Endothelial cell of umbilical vein (primary cell): ENCODE data around the gene PTN. TPM values are rescaled to one million over a fixed set of nuclear protein-coding genes. Genes with fewer than 3 reads are reported as not detected.

Source experiments
- BruUV-seq: library from RNA; stranded (reverse); fragments of 400-500 nt; replicated peaks from 2 replicates; lab custom pipeline; 2021; lab: Mats Ljungman, UMichigan
- CTCF ChIA-PET: fragments of 300-600, 350-600 bp; sonication (Branson Sonifier 250); formaldehyde crosslinking; loops from one replicate; lab custom pipeline; 2021; ENCODE audit warnings: antibody characterized with exemption, inconsistent platforms; lab: Charles Lee
- POLR2A ChIA-PET: fragments of 300-600, 350-600 bp; sonication (Branson Sonifier 250); formaldehyde crosslinking; loops from one replicate; lab custom pipeline; 2021; ENCODE audit warnings: antibody characterized with exemption, inconsistent platforms; lab: Charles Lee
- DNase-seq: peaks from one replicate; pipeline ENCODE4 v3.0.0-alpha.2; 2011; ENCODE audit warnings: low read depth, low spot score
- FAIRE-seq: peaks from 2 replicates; lab custom pipeline; 2011; peaks lifted over from hg19 to GRCh38; lab: Jason Lieb, UNC
- H2AFZ ChIP-seq: 2 replicates; pipeline ENCODE4 v1.6.0; 2012; ENCODE audit warnings: low read depth, low read length, control low read depth, inconsistent platforms
- H3K27ac ChIP-seq: 2 replicates; pipeline ENCODE4 v1.5.1; 2011; ENCODE audit warnings: low read depth, mild to moderate bottlenecking, control low read depth, low read length, moderate library complexity; ENCODE audit not compliant: insufficient read depth
- H3K27me3 ChIP-seq, 2 experiments: 2 replicates each; pipeline versions ENCODE4 v1.6.0 to v1.6.1; 2011; ENCODE audit warnings: low read length in 2 of 2, mixed read lengths in 1 of 2; ENCODE audit not compliant: control insufficient read depth in 2 of 2, insufficient read depth in 2 of 2
- H3K36me3 ChIP-seq, 2 experiments: 2 replicates in 1 of 2; 3 replicates in 1 of 2; pipeline ENCODE4 v1.5.1; 2011; ENCODE audit warnings: low read length in 2 of 2, mild to moderate bottlenecking in 1 of 2, moderate library complexity in 1 of 2; ENCODE audit not compliant: control insufficient read depth in 2 of 2, insufficient read depth in 2 of 2; ENCODE audit errors: extremely low read depth in 1 of 2
- H3K4me1 ChIP-seq: 3 replicates; pipeline ENCODE4 v1.5.1; 2011; ENCODE audit warnings: mild to moderate bottlenecking, low read length; ENCODE audit not compliant: control insufficient read depth, insufficient read depth; ENCODE audit errors: extremely low read depth
- H3K4me2 ChIP-seq: 2 replicates; pipeline ENCODE4 v1.6.1; 2011; ENCODE audit warnings: low read length, control low read depth, mixed read lengths; ENCODE audit not compliant: insufficient read depth
- H3K4me3 ChIP-seq, 3 experiments: fragments of 200-600 bp in 1 of 3; sonication (generic), shearing (Covaris generic) in 1 of 3; replicated peaks in 1 of 3; 2 replicates each; pipeline ENCODE4 v1.5.1; 2011 to 2016; ENCODE audit warnings: control low read depth in 3 of 3, low read length in 3 of 3, mild to moderate bottlenecking in 2 of 3, inconsistent platforms in 1 of 3, low read depth in 1 of 3, moderate library complexity in 1 of 3; ENCODE audit not compliant: insufficient read depth in 1 of 3
- H3K79me2 ChIP-seq: 2 replicates; pipeline ENCODE4 v1.6.0; 2012; ENCODE audit warnings: low read length, inconsistent platforms; ENCODE audit not compliant: control insufficient read depth, insufficient read depth
- H3K9ac ChIP-seq: replicated peaks from 2 replicates; pipeline ENCODE3; 2011; ENCODE audit warnings: low read length, control low read depth; ENCODE audit not compliant: insufficient read depth; ENCODE audit errors: extremely low read depth
- H3K9me1 ChIP-seq: replicated peaks from 3 replicates; pipeline ENCODE4 v1.6.0; 2011; ENCODE audit warnings: mild to moderate bottlenecking, low read length; ENCODE audit not compliant: control insufficient read depth, insufficient read depth; ENCODE audit errors: extremely low read depth
- H3K9me3 ChIP-seq: replicated peaks from 2 replicates; pipeline ENCODE4 v1.5.1; 2012; ENCODE audit warnings: low read length, inconsistent platforms; ENCODE audit not compliant: control insufficient read depth, insufficient read depth
- H4K20me1 ChIP-seq: replicated peaks from 2 replicates; pipeline ENCODE3; 2011; ENCODE audit warnings: mild to moderate bottlenecking, low read length; ENCODE audit not compliant: control insufficient read depth, insufficient read depth; ENCODE audit errors: extremely low read depth
- EZH2 ChIP-seq: IDR thresholded peaks from 2 replicates; pipeline ENCODE4 v1.6.1; 2012; ENCODE audit warnings: borderline replicate concordance, low read depth, mild to moderate bottlenecking, moderate library complexity, low read length, inconsistent platforms; ENCODE audit not compliant: severe bottlenecking
- FOS ChIP-seq: IDR thresholded peaks from 2 replicates; pipeline ENCODE4 v1.6.1; 2011; ENCODE audit warnings: mild to moderate bottlenecking, low read length, moderate library complexity, borderline replicate concordance; ENCODE audit not compliant: insufficient read depth
- GATA2 ChIP-seq: IDR thresholded peaks from 2 replicates; pipeline ENCODE4 v1.7.0; 2011; ENCODE audit warnings: low read depth, mild to moderate bottlenecking, moderate library complexity, mixed read lengths, low read length; ENCODE audit not compliant: insufficient read length, insufficient read depth
- JUN ChIP-seq: IDR thresholded peaks from 2 replicates; pipeline ENCODE4 v1.6.1; 2011; ENCODE audit warnings: borderline replicate concordance, low read depth; ENCODE audit not compliant: insufficient read length, insufficient read depth
- MAX ChIP-seq: IDR thresholded peaks from 2 replicates; pipeline ENCODE4 v1.6.1; 2011; ENCODE audit not compliant: insufficient read depth, insufficient read length
- MYC ChIP-seq: IDR thresholded peaks from one replicate; pipeline ENCODE4 v1.6.1; 2011; ENCODE audit warnings: mild to moderate bottlenecking, low read depth, low read length
- POLR2A ChIP-seq: IDR thresholded peaks from 2 replicates; pipeline ENCODE4 v1.6.1; 2012; ENCODE audit warnings: low read depth, mild to moderate bottlenecking, control low read depth, low read length
- POLR2AphosphoS5 ChIP-seq: IDR thresholded peaks from 2 replicates; pipeline ENCODE4 v1.6.1; 2012; ENCODE audit warnings: low read depth, mild to moderate bottlenecking, control low read depth, low read length, moderate library complexity; ENCODE audit not compliant: insufficient read depth
- dilution Hi-C: fragments of 300-500 bp; cut with MboI; formaldehyde crosslinking; loops from one replicate; pipeline ENCODE4 v1.15.0; 2019; ENCODE audit warnings: low sequenced_read_pairs; ENCODE audit not compliant: extremely low pct_ligation_motif_present
- intact Hi-C: fragments of 100-400 bp; cut with micrococcal nuclease; formaldehyde crosslinking; loops from one replicate; pipeline ENCODE4 v1.10.0; 2022
- polyA plus RNA-seq, 4 experiments: library from polyadenylated mRNA; depleted of rRNA in 3 of 4; stranded (reverse) in 3 of 4; unstranded in 1 of 4; fragments of >200 nt; gene quantifications; 2 replicates each; pipeline versions ENCODE4 v1.2.1 to v1.2.3, GENCODE V29; 2011 to 2012; ENCODE audit warnings: missing spikeins in 1 of 4
- total RNA-seq: library from RNA; stranded (reverse); gene quantifications from 2 replicates; pipeline ENCODE4 v1.2.3, GENCODE V29; 2021
- TF ChIP-seq, protein P1 (sequence below), 2 donors: IDR thresholded peaks; 1 replicate in 1 of 2; 2 replicates in 1 of 2; pipeline ENCODE4 v1.5.1; 2011; ENCODE audit warnings: low read length in 2 of 2, mild to moderate bottlenecking in 2 of 2, moderate library complexity in 2 of 2, control low read depth in 1 of 2, inconsistent platforms in 1 of 2, low read depth in 1 of 2; ENCODE audit not compliant: insufficient read depth in 1 of 2; ENCODE audit errors: extremely low read depth in 1 of 2

The PTN gene
- total and polyA plus RNA-seq, 2 donors (not counting 3 experiments of a cell fraction or from before 2014, with no cell fraction given): 0.07 TPM; not detected in 1

DNA sequence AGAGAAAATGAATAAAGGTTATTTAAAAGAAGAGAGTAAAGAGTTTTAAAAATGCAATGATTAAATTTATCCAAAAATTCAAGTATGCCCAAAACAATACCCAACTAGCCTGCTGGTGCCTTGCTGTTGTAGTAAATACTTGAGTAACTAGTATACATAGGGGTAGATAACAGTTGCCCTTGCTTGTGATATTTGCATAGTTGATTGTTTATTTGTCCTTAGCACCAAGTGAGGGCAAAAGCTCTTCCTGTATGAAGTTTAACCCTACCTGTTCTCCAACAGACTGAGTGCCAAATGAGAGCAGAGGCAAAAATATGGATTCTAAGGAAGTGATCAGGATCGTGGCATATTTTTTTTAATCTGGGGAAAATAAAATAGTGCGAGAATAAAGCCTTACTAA lies 85.0 kb downstream of the PTN start:
- H3K4me3 ChIP-seq: no peak overlapping the region
- no peaks in the 10 kb centered on the region for H3K36me3 ChIP-seq
- POLR2A ChIA-PET: no interaction called here
- BruUV-seq: no TSS peak
- TF ChIP-seq JUN: no peak
- TF ChIP-seq MYC: no peak
- no peak for TF ChIP-seq MAX
- no peak for TF ChIP-seq POLR2AphosphoS5
- no peak for TF ChIP-seq POLR2A
- TF ChIP-seq, protein P1, sequence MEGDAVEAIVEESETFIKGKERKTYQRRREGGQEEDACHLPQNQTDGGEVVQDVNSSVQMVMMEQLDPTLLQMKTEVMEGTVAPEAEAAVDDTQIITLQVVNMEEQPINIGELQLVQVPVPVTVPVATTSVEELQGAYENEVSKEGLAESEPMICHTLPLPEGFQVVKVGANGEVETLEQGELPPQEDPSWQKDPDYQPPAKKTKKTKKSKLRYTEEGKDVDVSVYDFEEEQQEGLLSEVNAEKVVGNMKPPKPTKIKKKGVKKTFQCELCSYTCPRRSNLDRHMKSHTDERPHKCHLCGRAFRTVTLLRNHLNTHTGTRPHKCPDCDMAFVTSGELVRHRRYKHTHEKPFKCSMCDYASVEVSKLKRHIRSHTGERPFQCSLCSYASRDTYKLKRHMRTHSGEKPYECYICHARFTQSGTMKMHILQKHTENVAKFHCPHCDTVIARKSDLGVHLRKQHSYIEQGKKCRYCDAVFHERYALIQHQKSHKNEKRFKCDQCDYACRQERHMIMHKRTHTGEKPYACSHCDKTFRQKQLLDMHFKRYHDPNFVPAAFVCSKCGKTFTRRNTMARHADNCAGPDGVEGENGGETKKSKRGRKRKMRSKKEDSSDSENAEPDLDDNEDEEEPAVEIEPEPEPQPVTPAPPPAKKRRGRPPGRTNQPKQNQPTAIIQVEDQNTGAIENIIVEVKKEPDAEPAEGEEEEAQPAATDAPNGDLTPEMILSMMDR (IDR thresholded peaks at IDR 0.05; ENCODE audit: extremely low read depth in 1 of 2, insufficient read depth in 1 of 2, low read depth in 1 of 2, low read length in 2 of 2): no peak
- no peak for TF ChIP-seq GATA2
- TF ChIP-seq FOS: no peak
- TF ChIP-seq EZH2: no peak
- H3K27ac ChIP-seq: no peak overlapping the region
- intact Hi-C loops (no loop called here), dilution Hi-C loops (no loop called here)
- H3K27me3 ChIP-seq: no peaks in the 10 kb centered on the region
- H3K4me1 ChIP-seq: no peaks in the 10 kb centered on the region
- H3K9me1 ChIP-seq: no peaks in the 10 kb centered on the region
- H3K9ac ChIP-seq: no peak overlapping the region
- no peak for DNase-seq
- no peaks in the 10 kb centered on the region for H3K9me3 ChIP-seq
- CTCF ChIA-PET: no interaction called here
- no peak for FAIRE-seq
- no peaks in the 10 kb centered on the region for H3K79me2 ChIP-seq
- no peak overlapping the region for H3K4me2 ChIP-seq
- H4K20me1 ChIP-seq: no peaks in the 10 kb centered on the region
- H2AFZ ChIP-seq: no peak overlapping the region
